ENCODE data around the gene CBX3.
"Not testable (repeated sequence)": the region's sequence is repeated elsewhere in the genome, so short reads cannot be mapped to it uniquely, and the experiment has no call there.

DNA sequence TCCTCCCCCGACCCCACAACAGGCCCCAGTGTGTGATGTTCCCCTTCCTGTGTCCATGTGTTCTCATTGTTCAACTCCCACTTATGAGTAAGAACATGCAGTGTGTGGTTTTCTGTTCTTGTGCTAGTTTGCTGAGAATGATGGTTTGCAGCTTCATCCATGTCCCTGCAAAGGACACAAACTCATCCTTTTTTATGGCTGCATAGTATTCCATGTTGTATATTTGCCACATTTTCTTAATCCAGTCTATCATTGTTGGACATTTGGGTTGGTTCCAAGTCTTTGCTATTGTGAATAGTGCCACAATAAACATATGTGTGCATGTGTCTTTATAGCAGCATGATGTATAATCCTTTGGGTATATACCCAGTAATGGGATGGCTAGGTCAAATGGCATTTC is 37.7 kb upstream of the CBX3 start:
- TF ChIP-seq, protein P1, sequence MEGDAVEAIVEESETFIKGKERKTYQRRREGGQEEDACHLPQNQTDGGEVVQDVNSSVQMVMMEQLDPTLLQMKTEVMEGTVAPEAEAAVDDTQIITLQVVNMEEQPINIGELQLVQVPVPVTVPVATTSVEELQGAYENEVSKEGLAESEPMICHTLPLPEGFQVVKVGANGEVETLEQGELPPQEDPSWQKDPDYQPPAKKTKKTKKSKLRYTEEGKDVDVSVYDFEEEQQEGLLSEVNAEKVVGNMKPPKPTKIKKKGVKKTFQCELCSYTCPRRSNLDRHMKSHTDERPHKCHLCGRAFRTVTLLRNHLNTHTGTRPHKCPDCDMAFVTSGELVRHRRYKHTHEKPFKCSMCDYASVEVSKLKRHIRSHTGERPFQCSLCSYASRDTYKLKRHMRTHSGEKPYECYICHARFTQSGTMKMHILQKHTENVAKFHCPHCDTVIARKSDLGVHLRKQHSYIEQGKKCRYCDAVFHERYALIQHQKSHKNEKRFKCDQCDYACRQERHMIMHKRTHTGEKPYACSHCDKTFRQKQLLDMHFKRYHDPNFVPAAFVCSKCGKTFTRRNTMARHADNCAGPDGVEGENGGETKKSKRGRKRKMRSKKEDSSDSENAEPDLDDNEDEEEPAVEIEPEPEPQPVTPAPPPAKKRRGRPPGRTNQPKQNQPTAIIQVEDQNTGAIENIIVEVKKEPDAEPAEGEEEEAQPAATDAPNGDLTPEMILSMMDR (IDR thresholded peaks at IDR 0.05) = not testable (repeated sequence)
- not testable (repeated sequence) for TF ChIP-seq POLR2A (IDR thresholded peaks at IDR 0.05)
